Measurements from ENCODE around the gene CORIN.
"Not testable (repeated sequence)": the region's sequence is repeated elsewhere in the genome, so short reads cannot be mapped to it uniquely, and the experiment has no call there.

CORIN gene

GRCh38 chr4:47553329-47554125 is 284.3 kb downstream of the CORIN start:
- no peak for FAIRE-seq

GRCh38 chr4:47551682-47552081 is 286.2 kb downstream of the CORIN start:
- FAIRE-seq: no peak

DNA sequence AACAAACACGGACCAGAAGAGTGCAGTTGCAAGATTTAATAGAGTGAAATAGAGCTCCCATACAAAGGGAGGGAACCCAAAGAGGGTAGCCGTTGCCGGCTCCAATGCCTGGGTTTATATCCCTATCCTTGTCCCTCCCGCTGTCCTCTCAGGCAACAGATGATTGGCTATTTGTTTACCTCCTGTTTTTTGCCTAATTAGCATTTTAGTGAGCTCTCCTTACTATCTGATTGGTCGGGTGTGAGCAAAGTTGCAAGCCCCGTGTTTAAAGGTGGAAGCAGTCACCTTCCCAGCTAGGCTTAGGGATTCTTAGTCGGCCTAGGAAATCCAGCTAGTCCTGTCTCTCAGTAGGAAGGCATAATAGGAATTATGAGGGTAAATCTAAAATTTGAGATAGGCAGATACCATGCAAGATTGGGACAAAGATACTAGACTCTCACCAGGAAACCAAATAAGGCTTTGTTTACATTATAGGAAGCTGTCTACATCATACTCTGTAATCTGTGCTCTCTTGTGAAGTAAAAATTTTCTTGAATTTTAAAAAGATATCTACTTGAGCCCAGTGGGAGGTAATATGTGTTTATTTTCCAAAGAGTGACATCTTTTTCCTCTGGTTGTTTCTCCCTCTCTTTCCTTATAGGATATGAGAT is 286.8 kb downstream of the CORIN start:
- FAIRE-seq: no peak

DNA sequence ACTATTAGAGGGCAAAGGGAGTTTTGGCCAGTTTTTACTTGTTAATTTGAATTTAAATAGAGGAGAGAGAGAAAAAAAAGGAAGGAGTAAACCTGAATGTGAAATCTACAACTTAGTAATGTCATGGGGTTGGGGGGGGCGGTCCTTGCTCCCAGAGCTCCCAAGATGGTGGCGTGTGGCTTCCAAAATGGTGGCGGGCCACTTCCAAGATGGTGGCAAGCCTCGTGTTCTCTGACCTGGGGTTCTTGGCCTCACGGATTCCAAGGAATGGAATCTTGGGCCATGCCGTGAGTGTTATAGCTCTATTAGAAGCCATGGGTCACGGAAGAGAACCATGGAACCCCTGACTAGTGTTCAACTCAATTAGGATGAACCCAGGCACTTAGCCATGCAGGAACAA is 287.5 kb downstream of the CORIN start:
- not testable (repeated sequence) for FAIRE-seq
